ENCODE measurements around the gene EFHB.

- TF ChIP-seq CTCF (IDR thresholded peaks at IDR 0.05; ENCODE audit: low read depth, low read length) = no peak
- no peak for TF ChIP-seq EZH2phosphoT487 (IDR thresholded peaks at IDR 0.05; ENCODE audit: low read depth)
These were observed 56.4 kb downstream of the EFHB start for GRCh38 chr3:19877656-19878055.

Measured in OCI-LY3 (cell line).